ENCODE measurements around the gene CASTOR1.

DNA sequence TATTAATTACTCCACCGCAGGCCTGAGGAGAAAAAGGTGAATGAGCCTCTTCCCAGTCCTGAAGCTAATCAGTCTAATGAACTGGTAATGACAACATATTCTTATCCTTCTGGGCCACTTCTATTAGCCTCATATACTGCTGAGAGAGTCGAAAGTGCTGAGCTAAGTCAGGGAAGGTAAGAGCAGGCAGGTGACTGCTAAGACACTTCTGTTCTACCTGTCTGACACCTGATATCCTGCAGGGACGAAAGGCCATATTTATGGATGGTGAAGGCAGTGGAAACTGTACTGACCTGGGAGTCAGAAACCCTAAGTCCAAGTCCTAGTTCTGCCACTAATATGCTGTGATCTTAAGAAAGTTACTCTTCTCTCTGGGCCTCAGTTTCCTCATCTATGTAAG, 33.9 kb upstream of the CASTOR1 start:
- TF ChIP-seq CTCF (IDR thresholded peaks at IDR 0.05) (no peak), POLR2A (IDR thresholded peaks at IDR 0.05) (no peak), POLR2AphosphoS5 (IDR thresholded peaks at IDR 0.05) (no peak)

Measured in breast epithelium (tissue), 3 donors.